K562 (cell line): ENCODE data around the gene CEP126. TPM values are rescaled to one million over a fixed set of nuclear protein-coding genes. Genes with fewer than 3 reads are reported as not detected.

Experiments
- GABPA ChIP-seq: fragments of 200-800 bp; sonication (Bioruptor generic); conservative IDR thresholded peaks from 2 replicates; pipeline ENCODE4 v1.6.1; 2016; ENCODE audit warnings: low read depth, missing genetic modification characterization, missing compliant biosample characterization
- MAZ ChIP-seq, 2 experiments: fragments of 450-650 bp in 1 of 2; sonication (generic) in 1 of 2; formaldehyde crosslinking; IDR thresholded peaks in 1 of 2; conservative IDR thresholded peaks in 1 of 2; 2 replicates each; pipeline versions ENCODE4 v1.4.0 to v1.5.0; 2020; ENCODE audit warnings: mild to moderate bottlenecking in 1 of 2, missing genetic modification reagents in 1 of 2
- MEIS2 ChIP-seq: fragments of 450-650 bp; IDR thresholded peaks from 2 replicates; pipeline ENCODE4 v1.6.1; 2014; ENCODE audit warnings: mild to moderate bottlenecking; ENCODE audit not compliant: partially characterized antibody
- NRF1 ChIP-seq, 2 experiments: fragments of 450-650 bp; IDR thresholded peaks in 1 of 2; conservative IDR thresholded peaks in 1 of 2; 2 replicates each; pipeline ENCODE4 v1.6.1; 2014; ENCODE audit warnings: mild to moderate bottlenecking in 2 of 2
- NUFIP1 ChIP-seq: fragments of 450-650 bp; IDR thresholded peaks from 2 replicates; pipeline ENCODE4 v1.6.1; 2018; ENCODE audit not compliant: partially characterized antibody
- PTBP1 ChIP-seq: fragments of 200-400 bp; formaldehyde crosslinking; IDR thresholded peaks from 2 replicates; pipeline ENCODE4 v1.6.1; 2017; ENCODE audit warnings: low read depth, low read length
- RBFOX2 ChIP-seq: fragments of 200-400 bp; formaldehyde crosslinking; IDR thresholded peaks from 2 replicates; pipeline ENCODE4 v1.6.1; 2017; ENCODE audit warnings: low read depth, mild to moderate bottlenecking, low read length, moderate library complexity
- SMARCA4 ChIP-seq: fragments of 450-650 bp; IDR thresholded peaks from 2 replicates; pipeline ENCODE4 v1.6.1; 2016
- TAF15 ChIP-seq: fragments of 200-400 bp; formaldehyde crosslinking; IDR thresholded peaks from 2 replicates; pipeline ENCODE4 v1.6.1; 2017; ENCODE audit warnings: mild to moderate bottlenecking, low read depth, low read length, moderate library complexity
- ZFX ChIP-seq: sonication (generic); formaldehyde crosslinking; IDR thresholded peaks from 2 replicates; pipeline ENCODE4 v1.8.0; 2022; ENCODE audit warnings: mild to moderate bottlenecking, missing genetic modification reagents, moderate library complexity
- polyA plus RNA-seq, 8 experiments: library from polyadenylated mRNA; depleted of rRNA in 4 of 8; stranded (reverse) in 5 of 8; unstranded in 3 of 8; fragments of >200 nt; fragmentation: Nextera tagmentation in 2 of 8; fragmentation: Illumina TruSeq in 1 of 8; extraction: Ambion mirVana in 2 of 8; extraction: Trizol in 1 of 8; gene quantifications; 2 replicates each; pipeline versions ENCODE4 v1.2.1 to v1.2.3, GENCODE V29; 2011 to 2014; ENCODE audit warnings: inconsistent platforms in 1 of 8, missing spikeins in 1 of 8
- total RNA-seq, 7 experiments: library from RNA; depleted of rRNA in 6 of 7; stranded (reverse); fragments of >200 nt in 6 of 7; fragmentation: Illumina TruSeq in 2 of 7; extraction: Trizol in 2 of 7; gene quantifications; 2 replicates each; pipeline versions ENCODE4 v1.2.1 to v1.2.3, GENCODE V29; 2011 to 2021; ENCODE audit warnings: low replicate concordance in 1 of 7
- TF ChIP-seq, protein P1 (sequence below): sonication (generic); formaldehyde crosslinking; IDR thresholded peaks from 2 replicates; pipeline ENCODE4 v1.8.0; 2022; ENCODE audit warnings: mild to moderate bottlenecking, missing genetic modification reagents
- TF ChIP-seq, protein P2 (sequence below): fragments of 450-650 bp; IDR thresholded peaks from 2 replicates; pipeline ENCODE4 v1.6.1; 2014; ENCODE audit warnings: low read depth, mild to moderate bottlenecking, moderate library complexity, borderline replicate concordance
- TF ChIP-seq, protein P3 (sequence below): fragments of 250-450 bp; sonication (Bioruptor Pico); IDR thresholded peaks from 2 replicates; pipeline ENCODE4 v1.4.0; 2020
- TF ChIP-seq, protein P4 (sequence below): sonication (generic); formaldehyde crosslinking; IDR thresholded peaks from 2 replicates; pipeline ENCODE4 v1.8.1; 2023; ENCODE audit warnings: mild to moderate bottlenecking, missing genetic modification reagents

CEP126 gene
- total and polyA plus RNA-seq, 9 of the 15 experiments (the other 6 are each of a cell fraction or from before 2014, with no cell fraction given), result 0.01 to 0.11 (median 0.07) TPM; not detected in 3

DNA sequence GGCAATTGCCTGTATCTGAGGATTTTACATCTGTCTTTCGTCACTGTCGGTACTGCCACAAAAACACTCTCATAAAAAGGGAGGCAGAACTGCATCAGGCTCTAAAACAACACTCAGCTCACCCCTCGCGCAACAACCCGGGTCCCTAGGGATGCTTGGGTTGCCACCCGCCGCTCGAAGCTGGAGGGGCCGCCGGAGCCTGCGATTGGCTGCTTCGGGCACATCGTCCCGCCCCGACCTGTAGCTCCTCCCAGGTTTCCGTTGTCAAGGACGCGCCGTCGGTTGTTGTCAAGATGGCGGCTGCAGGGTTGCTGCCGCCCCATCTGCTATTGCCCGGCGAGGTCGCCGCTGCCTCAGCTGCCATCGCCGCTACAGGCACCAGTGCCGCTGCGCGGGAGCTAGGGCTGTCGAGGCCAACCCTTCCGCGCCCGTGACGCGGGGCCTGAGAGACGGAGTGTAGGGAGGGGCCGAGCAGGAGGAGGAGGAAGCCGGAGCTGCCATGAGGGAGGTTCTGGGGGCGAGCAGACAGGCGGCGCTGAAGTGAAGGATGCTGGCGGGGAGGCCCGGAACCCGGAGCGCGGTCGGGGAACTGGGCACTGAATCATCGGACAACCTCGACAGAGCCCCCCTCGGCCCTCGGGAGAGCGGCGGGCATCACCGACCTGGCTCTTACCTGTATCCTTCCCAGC is at the start of gene CEP126 (continued):
- TF ChIP-seq, protein P1, sequence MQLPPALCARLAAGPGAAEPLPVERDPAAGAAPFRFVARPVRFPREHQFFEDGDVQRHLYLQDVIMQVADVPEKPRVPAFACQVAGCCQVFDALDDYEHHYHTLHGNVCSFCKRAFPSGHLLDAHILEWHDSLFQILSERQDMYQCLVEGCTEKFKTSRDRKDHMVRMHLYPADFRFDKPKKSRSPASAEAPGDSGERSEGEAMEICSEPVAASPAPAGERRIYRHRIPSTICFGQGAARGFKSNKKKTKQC (CRISPR knock-in tag), result no peak
- TF ChIP-seq, protein P2, sequence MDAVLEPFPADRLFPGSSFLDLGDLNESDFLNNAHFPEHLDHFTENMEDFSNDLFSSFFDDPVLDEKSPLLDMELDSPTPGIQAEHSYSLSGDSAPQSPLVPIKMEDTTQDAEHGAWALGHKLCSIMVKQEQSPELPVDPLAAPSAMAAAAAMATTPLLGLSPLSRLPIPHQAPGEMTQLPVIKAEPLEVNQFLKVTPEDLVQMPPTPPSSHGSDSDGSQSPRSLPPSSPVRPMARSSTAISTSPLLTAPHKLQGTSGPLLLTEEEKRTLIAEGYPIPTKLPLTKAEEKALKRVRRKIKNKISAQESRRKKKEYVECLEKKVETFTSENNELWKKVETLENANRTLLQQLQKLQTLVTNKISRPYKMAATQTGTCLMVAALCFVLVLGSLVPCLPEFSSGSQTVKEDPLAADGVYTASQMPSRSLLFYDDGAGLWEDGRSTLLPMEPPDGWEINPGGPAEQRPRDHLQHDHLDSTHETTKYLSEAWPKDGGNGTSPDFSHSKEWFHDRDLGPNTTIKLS, result peak; percentile 21; the same call in 1 of the 2 replicates
- TF ChIP-seq MEIS2, result peak; percentile 6
- peak; percentile 62 to 87; a peak in 3 of 4 replicates for TF ChIP-seq MAZ (CRISPR knock-in tag; conservative IDR thresholded peaks at IDR 0.05 in 1 of 2, IDR thresholded peaks at IDR 0.05 in 1 of 2)
- peak in 1 of 2 experiments; percentile 61; a peak in 2 of 4 replicates for TF ChIP-seq NRF1 (conservative IDR thresholded peaks at IDR 0.05 in 1 of 2, IDR thresholded peaks at IDR 0.05 in 1 of 2)
- peak; percentile 48 for TF ChIP-seq RBFOX2
- TF ChIP-seq GABPA (tag), result peak; percentile 44; the same call in 1 of the 2 replicates
- TF ChIP-seq ZFX (CRISPR knock-in tag), result 0 out of 2 replicates have a peak, but pooled peaks have one; percentile 21
- TF ChIP-seq, protein P3, sequence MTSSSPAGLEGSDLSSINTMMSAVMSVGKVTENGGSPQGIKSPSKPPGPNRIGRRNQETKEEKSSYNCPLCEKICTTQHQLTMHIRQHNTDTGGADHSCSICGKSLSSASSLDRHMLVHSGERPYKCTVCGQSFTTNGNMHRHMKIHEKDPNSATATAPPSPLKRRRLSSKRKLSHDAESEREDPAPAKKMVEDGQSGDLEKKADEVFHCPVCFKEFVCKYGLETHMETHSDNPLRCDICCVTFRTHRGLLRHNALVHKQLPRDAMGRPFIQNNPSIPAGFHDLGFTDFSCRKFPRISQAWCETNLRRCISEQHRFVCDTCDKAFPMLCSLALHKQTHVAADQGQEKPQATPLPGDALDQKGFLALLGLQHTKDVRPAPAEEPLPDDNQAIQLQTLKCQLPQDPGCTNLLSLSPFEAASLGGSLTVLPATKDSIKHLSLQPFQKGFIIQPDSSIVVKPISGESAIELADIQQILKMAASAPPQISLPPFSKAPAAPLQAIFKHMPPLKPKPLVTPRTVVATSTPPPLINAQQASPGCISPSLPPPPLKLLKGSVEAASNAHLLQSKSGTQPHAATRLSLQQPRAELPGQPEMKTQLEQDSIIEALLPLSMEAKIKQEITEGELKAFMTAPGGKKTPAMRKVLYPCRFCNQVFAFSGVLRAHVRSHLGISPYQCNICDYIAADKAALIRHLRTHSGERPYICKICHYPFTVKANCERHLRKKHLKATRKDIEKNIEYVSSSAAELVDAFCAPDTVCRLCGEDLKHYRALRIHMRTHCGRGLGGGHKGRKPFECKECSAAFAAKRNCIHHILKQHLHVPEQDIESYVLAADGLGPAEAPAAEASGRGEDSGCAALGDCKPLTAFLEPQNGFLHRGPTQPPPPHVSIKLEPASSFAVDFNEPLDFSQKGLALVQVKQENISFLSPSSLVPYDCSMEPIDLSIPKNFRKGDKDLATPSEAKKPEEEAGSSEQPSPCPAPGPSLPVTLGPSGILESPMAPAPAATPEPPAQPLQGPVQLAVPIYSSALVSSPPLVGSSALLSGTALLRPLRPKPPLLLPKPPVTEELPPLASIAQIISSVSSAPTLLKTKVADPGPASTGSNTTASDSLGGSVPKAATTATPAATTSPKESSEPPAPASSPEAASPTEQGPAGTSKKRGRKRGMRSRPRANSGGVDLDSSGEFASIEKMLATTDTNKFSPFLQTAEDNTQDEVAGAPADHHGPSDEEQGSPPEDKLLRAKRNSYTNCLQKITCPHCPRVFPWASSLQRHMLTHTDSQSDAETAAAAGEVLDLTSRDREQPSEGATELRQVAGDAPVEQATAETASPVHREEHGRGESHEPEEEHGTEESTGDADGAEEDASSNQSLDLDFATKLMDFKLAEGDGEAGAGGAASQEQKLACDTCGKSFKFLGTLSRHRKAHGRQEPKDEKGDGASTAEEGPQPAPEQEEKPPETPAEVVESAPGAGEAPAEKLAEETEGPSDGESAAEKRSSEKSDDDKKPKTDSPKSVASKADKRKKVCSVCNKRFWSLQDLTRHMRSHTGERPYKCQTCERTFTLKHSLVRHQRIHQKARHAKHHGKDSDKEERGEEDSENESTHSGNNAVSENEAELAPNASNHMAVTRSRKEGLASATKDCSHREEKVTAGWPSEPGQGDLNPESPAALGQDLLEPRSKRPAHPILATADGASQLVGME (CRISPR knock-in tag), result peak; percentile 9; the same call in 1 of the 2 replicates
- TF ChIP-seq TAF15, result no peak
- 0 out of 2 replicates have a peak, but pooled peaks have one; percentile 21 for TF ChIP-seq SMARCA4
- TF ChIP-seq, protein P4, sequence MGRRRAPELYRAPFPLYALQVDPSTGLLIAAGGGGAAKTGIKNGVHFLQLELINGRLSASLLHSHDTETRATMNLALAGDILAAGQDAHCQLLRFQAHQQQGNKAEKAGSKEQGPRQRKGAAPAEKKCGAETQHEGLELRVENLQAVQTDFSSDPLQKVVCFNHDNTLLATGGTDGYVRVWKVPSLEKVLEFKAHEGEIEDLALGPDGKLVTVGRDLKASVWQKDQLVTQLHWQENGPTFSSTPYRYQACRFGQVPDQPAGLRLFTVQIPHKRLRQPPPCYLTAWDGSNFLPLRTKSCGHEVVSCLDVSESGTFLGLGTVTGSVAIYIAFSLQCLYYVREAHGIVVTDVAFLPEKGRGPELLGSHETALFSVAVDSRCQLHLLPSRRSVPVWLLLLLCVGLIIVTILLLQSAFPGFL (CRISPR knock-in tag), result no peak
- no peak for TF ChIP-seq NUFIP1
- no peak for TF ChIP-seq PTBP1
